Measurements from ENCODE around the gene TCAF2.
"Not testable (repeated sequence)": the region's sequence is repeated elsewhere in the genome, so short reads cannot be mapped to it uniquely, and the experiment has no call there.

- not testable (repeated sequence) for TF ChIP-seq POLR2A, CTCF, EP300 (IDR thresholded peaks at IDR 0.05)
These were observed 14.8 kb downstream of the TCAF2 start for GRCh38 chr7:143635364-143636240.

All from suprapubic skin (tissue), 3 donors.